HG03139 (cell line): Measurements from ENCODE around the gene MYO3B.
A peak's percentile ranks its signal among the peaks of the same experiment; 100 is the strongest.
"Not testable (repeated sequence)": the region's sequence is repeated elsewhere in the genome, so short reads cannot be mapped to it uniquely, and the experiment has no call there.

Source experiments
- ATAC-seq: cut with Tn5 transposase; IDR thresholded peaks from one replicate; pipeline ENCODE4 v1.9.1; 2021; ENCODE audit not compliant: unreplicated experiment

Gene MYO3B

DNA sequence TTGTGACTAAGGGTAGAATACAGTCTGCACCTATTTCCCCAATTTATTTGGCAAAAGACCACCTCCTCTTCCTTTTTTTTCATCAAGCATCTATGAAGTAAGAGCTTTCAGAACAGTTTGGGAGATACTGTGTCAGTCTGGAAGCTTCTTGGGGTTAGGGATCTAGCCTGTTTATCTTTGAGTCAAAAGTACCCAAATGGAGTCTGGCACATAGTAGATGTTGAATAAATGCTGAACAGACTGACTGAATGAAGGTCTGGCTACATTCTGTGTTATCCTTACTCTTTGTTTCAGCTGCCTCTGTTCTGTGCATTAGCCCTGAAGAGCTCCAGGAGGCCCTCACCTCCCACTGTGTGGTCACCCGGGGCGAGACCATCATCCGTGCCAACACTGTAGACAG lies 223.2 kb downstream of the MYO3B start:
- ATAC-seq: no peak

DNA sequence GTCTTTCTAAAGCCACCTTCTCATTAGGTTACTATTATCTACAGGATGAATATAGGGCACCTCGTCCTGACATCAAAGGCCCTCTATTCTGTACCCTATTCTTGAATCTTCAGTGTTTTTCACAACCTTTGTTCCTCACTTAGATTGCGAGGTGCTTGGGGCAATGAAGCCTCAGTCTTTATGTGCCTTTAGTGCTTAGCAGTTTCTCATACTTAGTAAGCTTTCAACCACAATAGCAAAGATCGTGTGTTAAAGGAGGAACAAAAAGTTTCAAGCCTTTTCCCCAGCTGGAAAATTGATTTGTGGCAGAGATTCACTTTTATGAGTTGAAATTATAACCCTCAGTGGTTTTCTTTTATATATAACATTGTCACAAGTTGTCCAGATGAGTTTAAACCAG lies 226.9 kb downstream of the MYO3B start:
- ATAC-seq: no peak

DNA sequence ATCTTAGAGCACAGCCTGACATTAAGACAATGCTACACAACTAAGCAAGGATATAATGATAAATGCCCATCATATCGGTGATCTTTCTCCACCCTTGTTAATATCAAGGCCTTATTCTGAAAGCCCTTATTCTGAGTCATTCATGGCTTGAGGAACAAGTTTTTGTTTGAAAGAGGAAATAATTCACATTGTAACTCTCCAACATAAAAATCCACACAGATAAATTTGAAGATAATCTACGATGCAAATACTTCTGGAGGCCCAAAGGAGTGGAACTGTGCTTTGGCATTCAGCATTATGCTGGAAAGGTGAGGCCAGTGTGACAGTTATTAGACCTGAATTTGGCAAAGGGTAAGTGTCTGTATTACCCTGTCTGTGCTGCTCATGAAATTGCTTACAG lies 227.4 kb downstream of the MYO3B start:
- no peak for ATAC-seq

DNA sequence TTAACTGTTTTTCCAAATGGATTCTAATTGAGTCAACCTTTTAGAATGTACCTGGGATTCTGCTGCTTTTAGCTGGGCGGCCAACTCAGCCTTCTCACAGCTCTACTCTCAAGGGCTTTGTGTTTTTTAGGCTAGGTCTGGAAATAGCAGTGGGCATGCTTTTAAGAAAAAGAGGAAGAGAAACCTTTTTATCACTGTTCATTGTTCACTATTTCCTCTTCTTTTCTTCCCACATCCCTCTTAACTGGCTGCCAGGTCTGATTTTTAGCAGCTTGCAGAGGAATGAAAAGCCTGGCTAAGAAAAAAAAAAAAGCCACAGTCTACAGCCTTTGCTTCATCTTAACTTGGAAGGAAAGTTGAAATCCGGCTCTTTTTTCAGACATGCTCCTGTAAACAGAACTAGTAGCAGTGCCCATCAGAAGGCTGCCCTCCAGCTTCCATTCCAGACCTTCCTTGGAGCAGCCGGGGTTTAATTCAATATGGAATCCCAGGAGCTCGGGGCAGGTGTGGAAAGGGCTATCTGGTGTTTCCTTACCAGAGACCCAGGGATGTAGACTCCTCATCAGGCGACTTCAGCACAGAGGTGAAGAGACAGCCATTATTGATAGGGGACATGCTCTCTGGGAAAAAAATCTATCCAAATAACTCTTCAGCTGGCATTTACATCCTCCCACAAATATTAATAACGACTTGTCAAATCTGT lies 230.7 kb downstream of the MYO3B start:
- peak; percentile 61 for ATAC-seq

- no peak for ATAC-seq
Observed at GRCh38 chr2:170409164-170409535, 231.2 kb downstream of the MYO3B start.

DNA sequence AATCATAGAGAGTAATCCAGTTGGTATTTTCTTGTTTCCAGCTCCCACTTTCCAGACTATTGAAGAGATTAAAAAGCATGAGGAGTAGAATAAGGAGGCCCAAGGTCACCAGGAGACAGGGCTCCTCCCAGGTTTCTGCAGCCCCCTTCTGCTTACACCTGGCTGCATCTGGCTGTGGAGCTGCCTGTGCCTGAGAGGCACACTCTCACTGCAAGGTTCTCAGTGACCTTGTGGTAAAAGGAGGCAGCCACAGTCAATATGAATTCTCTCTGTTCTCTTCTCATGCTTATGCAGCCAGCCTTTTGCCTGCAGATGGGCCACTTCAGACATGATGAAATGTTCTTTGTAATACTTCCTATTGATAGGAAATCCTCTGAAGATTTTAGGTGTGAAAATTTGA lies 233.7 kb downstream of the MYO3B start:
- ATAC-seq: no peak

DNA sequence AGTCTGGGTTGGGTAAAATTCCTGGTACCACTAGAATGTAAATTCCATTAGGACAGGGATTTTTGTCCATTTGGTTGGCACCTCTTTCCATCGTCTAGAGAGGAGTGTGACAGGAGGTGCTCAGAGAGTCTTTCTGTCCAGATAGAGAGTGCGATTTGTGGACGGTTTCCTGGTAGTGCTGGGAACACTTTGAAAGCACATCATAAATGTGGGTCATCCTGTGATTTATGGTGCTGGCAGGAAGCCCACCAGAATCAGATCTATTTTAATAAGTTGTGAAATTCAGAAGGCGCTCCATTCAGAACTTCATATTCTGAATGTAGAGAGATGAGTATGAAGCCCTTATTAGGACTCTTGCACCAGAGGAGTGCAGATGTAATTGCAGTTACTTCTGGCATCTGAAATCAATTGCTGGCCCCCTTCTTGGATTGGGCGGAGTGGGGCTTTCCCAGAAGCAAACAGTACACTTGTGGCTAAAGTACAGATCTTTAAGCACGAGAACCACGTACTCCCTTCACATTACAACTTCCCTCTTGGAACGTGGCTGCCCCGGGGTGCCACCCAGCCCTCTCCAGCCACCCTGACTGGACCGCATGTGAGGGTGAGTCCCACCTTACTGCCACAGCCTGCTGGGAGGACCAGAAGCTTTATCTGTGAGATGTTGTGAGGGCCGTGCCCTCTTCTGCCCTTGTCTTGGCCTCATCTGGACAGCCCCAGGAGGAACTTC lies 243.2 kb downstream of the MYO3B start:
- no peak for ATAC-seq

GRCh38 chr2:170423919-170424318 lies 246.0 kb downstream of the MYO3B start:
- ATAC-seq: no peak

DNA sequence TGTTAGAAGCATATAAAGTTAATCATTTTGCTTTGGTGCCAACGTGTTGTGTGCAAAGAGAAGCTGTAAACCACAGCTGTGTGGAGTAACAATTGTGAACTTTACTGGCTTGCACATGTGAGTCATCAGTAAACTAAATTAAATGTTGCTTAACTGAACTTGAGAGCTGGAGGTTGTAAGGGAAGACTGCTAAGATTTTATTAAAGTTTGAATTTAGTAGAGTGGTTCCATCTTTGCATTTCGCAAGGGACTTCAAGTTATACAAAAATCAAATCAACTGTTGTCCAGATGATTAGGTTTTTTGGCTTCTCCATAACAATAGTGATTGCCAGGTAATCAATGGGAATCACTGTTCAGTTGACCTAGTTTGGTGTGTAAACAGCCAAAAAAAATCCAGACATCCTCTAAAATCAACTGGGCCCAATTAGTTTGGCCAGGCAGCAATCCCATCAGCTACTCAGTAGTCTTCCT lies 247.4 kb downstream of the MYO3B start:
- ATAC-seq: no peak

DNA sequence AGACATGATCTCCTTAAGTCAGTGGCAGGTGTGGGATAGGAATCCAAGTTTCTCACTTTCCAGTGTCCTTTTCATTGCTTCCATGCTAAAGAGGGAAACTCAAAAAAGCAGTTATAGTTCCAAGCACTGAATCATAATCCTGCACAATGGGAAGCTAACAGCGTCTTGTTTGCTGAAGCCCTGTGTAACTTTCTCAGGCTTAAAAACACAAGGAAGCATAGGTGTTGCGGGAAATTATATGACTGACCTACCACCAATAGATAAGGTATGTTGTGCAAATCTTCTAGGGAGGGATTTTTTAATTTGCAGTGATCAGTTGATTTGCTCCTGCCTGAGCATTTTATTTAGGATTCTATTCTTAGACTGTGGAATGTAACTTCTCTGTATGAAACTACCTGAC lies 250.9 kb downstream of the MYO3B start:
- no peak for ATAC-seq

DNA sequence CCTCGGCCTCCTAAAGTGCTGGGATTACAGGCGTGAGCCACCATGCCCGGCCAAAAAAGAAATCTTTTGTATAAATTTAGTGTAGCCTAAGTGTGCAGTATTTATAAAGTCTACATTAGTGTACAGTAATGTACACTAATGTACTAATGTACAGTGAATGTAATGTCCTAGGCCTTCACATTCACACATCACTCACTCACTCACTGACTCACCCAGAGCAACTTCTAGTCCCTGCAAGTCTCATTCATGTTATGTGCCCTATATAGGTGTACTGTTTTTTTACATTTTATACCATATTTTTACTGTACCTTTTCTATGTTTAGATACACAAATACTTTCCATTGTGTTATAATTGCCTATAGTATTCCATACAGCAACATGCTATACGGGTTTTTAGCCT lies 254.9 kb downstream of the MYO3B start:
- no peak for ATAC-seq

DNA sequence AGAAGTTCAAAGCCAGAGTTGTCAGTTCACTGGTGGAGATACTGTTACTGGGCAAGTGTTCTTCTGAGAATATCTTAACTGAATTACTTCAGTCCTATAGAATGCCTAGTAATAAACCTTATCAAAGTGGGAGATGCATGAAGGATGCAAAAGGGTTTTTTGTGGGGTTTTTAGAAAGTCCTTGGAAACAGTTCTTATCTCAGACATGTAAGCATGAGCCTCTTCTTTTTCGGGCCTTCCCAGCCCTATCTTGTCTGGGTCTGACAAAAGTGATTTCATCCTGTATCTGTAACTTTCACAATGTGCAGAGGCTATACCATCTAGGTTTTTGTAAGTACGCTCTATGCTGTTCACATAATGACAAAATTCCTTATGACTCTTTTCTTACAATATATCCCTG lies 255.5 kb downstream of the MYO3B start:
- no peak for ATAC-seq

DNA sequence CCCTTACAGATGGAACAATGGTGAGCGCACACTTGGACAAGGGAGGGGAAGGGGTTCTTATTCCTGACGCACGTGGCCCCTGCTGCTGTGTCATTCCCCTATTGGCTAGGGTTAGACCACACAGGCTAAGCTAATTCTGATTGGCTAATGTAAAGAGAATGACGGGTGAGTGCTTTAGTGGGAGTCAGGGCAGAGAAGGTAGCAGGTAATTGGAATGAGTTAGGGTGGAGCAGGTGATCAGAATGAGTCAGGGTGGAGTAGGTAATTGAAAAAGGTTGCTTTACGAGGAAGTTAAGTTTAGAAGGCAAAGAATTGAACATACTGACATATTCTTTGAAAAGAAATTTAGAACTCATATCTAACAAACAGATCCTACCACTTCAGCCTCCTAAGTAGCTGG lies 256.4 kb downstream of the MYO3B start:
- ATAC-seq: not testable (repeated sequence)

GRCh38 chr2:170434900-170435621 lies 257.1 kb downstream of the MYO3B start:
- no peak for ATAC-seq

DNA sequence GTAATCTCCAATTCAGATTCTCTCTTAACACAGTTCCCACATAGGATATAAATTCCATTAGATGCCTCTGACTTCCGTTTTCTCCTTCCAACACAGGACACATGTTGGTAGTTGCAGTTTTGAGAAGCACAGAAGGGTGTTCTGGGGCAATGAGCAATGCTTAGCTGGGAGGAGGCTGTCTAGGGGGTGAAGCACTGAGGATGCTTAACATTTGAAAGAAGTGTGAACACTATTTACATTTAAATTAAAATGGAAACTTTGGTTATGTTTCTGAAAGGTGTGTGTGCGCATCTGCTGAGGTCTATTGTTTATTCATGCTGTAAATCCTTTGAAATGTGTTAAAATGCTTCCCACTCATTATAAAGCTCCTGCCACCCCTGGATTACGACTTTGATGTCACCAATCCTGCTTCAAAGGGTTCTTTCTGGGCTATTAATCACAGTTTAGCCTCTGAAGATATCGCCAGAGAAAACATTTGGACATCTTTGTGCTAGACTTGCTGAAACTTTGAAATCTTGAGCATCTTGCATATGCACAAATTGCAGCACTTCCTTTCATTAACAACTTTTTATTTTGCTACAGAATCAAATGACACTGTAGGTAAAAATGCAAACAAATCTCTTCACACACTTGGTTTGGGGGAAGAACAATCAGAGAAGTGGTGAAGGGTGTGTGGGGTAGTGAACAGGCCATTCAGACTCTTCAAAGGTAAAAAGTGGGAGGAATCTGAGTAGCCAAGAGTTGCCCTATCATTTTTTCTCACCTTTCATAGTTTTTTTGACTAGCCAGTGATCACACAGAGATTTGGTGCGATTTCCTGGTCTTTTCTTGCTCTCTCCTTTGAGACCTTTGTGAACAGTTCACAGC lies 258.4 kb downstream of the MYO3B start:
- ATAC-seq: no peak

DNA sequence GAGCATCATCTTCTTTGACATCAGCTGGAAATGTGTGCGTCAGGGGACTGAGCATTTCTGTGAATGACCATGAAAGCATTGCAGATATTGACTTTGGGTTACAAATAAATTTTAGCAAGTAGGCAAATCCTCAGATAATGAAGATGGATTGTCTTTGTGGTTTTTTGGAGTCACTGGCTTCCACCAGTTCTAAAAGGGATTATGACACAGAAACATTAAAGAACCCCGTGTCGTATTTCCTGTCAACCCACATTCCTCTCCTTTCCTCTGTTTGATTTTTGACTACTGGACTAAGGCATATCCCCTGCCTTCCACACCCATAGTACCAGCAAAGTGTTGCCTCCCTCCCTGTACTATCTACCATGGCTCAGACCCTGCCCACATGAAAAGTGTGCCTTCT lies 268.1 kb downstream of the MYO3B start:
- ATAC-seq: no peak

GRCh38 chr2:170449034-170449433 lies 271.1 kb downstream of the MYO3B start:
- ATAC-seq: no peak

DNA sequence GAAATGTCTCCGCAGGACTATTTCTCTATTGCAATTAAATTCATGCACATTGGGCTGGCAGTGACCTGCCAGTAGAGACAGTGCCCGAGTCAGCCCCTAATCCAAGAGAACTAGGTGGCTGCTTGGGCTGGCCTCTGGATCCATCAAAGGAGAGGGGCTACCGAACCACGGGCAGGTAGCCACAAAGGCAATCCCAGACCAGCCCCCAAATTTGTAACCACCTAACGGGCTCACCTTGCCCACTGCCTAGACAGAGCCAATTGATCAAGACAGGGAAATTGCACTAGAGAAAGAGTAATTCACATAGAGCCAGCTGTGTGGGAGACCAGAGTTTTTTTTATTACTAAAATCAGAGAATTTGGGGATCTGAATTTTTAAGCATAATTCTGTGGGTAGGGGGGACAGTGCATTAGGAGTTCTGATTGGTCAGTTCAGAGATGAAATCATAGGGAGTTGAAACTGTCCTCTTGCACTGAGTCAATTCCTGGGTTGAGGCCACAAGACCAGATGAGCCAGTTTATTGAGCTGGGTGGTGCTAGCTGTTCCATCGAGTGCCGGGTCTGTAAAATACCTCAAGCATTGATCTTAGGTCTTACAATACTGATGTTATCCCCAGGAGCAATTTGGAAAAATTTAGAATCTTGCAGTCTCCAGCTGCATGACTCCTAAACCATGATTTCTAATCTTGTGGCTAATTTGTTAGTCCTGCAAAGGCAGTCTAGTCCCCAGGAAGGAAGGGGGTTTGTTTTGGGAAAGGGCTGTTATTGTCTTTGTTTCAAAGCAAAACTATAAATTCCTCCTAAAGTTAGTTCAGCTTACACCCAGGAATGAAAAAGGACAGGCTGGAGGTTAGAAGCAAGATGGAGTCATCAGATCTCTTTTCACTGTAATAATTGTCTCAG lies 276.8 kb downstream of the MYO3B start:
- no peak for ATAC-seq

DNA sequence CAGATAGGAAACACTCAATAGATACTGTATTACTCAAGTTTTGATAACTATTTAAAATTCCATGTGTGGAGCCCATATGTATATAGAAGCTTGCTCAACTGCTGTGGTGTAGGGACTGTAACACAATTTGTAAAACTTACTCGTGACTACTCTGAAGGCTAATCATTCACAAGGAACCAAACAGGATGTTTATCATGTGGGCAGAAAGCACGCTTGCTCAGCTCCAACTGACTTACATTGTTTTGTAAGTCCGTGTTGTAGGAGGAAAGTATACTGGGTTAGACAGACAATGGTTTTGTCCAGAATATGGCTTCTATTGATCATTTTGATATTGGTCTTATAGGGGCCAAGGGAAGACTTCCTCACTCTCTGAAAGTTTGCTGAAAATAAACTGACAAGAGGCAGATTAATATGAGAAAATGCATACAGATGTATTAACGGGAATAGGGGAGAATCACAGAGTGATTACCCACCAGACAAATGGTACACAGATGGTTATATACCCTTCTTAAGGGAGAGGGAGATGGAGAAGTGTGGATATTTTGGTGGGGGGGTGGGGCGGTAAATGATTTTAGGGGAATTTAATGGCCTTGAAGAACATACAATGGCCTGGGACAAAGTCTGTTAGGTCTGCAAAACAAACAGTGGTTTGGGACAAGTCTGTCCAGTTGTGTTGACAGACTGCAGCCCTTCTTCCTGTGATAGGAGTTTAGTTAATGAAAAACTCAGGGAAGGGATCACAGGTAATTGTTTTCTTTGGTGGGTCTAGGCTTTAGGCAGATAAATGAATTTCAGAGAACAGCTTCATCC lies 277.9 kb downstream of the MYO3B start:
- no peak for ATAC-seq
